ENCODE measurements around the gene ABI2.

GRCh38 chr2:203436496-203436895 lies 108.3 kb downstream of the ABI2 start:
- no peak for TF ChIP-seq CTCF (IDR thresholded peaks at IDR 0.05 in 4 of 5, conservative IDR thresholded peaks at IDR 0.05 in 1 of 5)
- TF ChIP-seq POLR2A (IDR thresholded peaks at IDR 0.05): no peak

Measured in gastrocnemius medialis (tissue), 4 donors.